NCI-H2227 treated with DMSO at 0.1 percent for 48 hours (cell line): ENCODE data around the gene ZNF235.
"Not testable (repeated sequence)": the region's sequence is repeated elsewhere in the genome, so short reads cannot be mapped to it uniquely, and the experiment has no call there.

Source experiments
- DNase-seq: peaks from one replicate; lab custom pipeline; 2025; lab: John Stamatoyannopoulos, UW

ZNF235 gene

DNA sequence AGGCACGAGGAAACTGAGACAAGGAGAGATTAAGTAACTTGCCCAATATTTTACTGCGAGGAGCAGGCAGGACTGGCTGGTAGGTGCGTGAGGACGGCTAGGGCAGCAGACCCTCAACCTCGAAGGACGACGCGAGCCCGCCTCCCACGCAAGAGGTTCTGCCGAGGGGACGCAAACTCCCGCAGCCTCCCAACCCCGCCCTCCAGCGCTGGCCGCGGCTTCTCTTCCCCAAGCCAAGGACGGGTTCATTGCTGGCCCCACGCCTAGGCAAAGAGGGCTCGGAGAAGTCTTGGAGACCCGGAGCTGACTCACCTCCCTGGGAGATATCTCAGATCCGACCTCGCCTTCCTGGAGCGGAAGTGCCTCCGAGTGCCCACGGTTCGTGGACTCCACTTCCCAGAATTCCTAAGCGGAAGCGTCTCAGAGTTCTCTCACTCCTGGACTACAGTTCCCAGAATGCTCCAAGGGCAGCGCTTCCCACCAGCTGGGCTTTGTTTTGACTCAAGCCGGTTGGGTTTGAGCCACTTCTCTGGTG is at the start of gene ZNF235:
ZNF235 (minus strand) TSS at position 367 of the 535 bp plus-strand sequence. CDS start 1,621 bp downstream, outside the sequence.
- peak; percentile 78 for DNase-seq

DNA sequence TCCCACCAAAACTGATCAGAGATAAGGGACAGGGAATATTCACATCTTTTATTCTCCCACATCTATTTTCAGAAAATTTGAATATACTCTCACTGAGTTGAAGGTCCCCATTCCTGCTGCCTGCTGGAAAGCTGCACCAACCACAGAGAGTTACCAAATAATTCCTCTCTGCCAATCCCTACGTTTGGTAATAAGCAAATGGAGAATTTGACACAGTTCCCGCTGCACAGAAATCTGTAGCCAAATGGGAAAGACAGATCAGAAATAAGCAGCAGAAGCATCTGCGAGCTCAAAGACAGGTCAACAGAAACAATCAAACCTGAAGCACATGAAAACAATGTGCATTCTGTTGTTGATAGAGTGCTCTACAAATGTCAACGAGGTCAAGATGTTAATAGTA is 41.7 kb upstream of the ZNF235 start:
- DNase-seq, result no peak

DNA sequence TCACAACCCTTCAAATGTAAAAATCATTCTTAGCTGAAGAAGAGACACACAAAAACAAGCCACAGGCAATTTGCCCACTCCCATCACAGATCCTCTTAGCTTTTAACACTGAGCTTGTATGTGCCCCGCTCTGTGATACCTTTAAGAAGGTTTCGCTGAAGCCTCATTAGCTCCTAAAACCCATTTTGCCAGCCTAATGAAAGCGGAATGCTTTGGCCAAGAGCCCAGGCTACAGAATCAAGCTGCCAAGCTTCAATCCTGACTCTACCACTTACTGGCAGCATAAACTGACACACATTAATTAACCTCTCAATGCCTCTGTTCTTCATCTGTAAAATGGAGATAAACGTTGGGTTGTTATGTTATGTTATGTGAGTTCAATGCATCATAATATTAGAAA is 41.1 kb upstream of the ZNF235 start:
- no peak for DNase-seq

DNA sequence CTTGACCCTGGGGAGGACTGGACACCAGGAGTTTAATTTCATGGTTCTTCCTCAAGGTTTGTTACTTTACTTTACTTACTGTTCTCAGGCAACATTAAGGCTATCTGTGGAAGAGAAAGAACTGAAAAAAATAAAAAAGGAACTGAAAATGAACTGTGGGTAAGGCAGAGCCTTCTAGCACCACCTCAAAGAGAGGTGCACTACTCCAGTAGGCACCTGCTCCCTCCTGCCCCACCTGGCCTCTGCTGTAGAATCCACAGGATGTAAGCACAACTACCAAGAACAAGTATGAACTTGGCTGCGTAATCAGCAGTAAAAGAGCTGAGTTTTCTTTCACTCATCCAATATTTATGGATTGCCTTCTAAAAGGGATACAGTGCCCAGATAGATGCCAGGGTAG is 39.4 kb upstream of the ZNF235 start:
- DNase-seq, result no peak

DNA sequence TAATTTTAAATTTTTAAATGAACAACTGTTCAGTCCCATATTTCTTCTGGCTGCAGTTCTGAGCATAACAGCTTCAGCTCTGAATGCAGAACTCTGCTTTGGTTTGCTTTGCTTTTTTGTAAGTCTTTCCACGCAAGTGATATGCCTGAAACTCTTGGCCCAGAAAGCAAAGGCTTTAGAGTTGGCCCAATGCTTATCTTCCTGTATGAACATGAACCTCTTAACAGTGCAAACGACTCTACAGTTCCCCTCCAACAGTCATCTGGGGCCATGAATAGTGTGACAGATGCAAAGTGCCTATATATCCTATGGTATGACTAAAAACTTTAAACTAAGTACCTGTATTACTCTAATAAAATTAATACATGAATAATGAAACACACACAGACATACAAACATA is 37.0 kb upstream of the ZNF235 start:
- no peak for DNase-seq

- DNase-seq, result not testable (repeated sequence)
These were observed 29.8 kb upstream of the ZNF235 start for GRCh38 chr19:44334639-44335038.

DNA sequence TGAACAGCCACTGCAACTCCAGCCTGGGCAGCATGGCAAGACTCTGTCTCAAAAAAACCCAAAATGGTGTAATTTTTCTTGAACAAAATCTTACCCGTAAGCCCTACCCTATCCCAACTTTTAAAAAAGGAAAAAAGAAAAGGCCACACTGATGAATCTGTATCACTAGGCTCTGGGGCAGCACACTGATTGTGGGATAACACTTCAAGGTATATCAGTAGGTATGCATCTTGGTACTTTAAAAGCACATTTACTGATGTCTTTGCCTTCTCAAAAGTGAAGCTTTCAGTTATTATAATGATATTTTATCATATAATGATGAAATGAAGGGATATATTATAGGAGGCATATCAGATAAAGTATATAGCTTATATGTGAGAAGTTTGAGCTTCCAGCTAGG is 27.3 kb upstream of the ZNF235 start:
- DNase-seq, result no peak

DNA sequence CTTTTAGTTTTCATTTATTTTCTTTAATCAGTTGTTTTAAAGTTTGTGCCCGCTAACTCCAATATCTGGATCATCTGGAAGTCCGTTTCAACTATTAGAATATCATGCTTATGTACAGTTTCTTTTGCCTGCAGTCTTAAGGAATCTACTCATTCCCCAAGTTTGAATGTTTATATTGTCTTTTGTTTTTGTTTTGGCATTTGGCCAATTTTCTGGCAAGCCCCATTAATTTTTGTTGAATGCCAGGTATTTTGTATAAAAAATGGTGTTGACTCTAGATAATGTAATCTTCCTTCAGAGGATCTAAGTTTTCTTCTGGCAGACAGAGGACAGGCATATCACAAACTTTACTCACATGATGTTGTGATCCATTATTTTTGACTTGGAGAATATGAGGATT is 11.1 kb upstream of the ZNF235 start:
- DNase-seq, result no peak

GRCh38 chr19:44313231-44313630 is 8.4 kb upstream of the ZNF235 start:
- no peak for DNase-seq

GRCh38 chr19:44308011-44308410 is 3.2 kb upstream of the ZNF235 start:
- no peak for DNase-seq

- no peak for DNase-seq
These were observed 1.5 kb upstream of the ZNF235 start for GRCh38 chr19:44306283-44306682.

- no peak for DNase-seq
These were observed 632 bp upstream of the ZNF235 start for GRCh38 chr19:44305457-44305856.

GRCh38 chr19:44303976-44304568 is 753 bp downstream of the ZNF235 start:
- DNase-seq, result no peak

DNA sequence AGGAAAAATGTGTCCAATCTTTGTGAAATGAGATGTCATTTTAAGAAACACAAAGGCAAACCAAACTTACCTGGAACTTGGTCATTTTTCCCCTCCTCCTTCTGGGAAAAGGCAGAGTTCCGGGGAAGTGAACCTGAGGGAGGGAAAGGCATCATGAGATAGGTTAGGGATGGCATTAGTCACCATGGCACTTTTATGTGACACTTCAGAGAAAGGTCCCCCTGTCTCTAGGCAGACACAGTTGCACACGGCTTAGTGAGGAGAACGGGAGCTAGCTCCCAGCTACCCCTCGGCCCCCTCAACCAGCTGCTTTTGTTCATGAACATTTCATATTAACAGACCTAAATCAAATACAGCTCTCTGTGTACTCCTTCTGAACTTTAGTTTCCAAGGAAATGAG is 1.5 kb downstream of the ZNF235 start:
- no peak for DNase-seq

DNA sequence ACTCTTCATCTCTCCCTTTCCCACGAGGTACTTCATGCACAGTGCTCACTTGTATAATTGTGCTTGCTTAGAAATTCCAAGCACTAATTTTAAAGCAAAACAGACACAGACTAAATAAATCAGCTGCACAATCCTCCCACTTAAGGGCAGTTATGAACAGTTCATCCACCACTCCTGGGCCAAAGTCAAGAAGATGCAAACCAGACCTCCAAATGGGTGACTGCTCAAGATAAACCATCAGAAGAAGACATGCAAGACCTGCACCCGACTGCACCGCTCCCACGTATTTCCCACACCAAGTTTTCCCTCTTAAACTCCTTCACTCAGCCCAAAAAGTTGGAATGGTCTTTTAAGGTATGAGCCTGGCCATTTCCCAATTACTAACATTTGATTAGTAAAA is 19.9 kb downstream of the ZNF235 start:
- DNase-seq, result no peak

- no peak for DNase-seq
These were observed 22.0 kb downstream of the ZNF235 start for GRCh38 chr19:44282846-44283245.

DNA sequence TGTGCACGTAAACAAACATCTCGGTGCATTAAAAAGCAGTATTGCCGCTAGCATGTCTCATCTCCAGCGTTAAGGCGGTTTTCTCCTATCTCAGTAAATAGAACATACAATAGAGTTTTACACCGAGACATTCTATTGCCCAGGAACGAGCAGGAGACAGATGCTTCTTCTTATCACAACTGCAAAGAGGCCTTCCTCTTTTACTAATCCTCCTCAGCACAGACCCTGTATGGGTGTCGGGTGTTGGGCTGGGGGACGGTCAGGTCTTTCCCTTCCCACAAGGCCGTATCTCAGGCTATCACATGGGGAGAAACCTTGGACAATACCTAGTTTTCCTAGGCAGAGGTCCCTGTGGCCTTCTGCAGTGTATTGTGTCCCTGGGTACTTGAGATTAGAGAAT is 23.9 kb downstream of the ZNF235 start:
- no peak for DNase-seq

- no peak for DNase-seq
These were observed 26.6 kb downstream of the ZNF235 start for GRCh38 chr19:44278181-44278690.

GRCh38 chr19:44277331-44277730 is 27.5 kb downstream of the ZNF235 start:
- DNase-seq, result no peak

- DNase-seq, result no peak
These were observed 44.0 kb downstream of the ZNF235 start for GRCh38 chr19:44260695-44261446.

DNA sequence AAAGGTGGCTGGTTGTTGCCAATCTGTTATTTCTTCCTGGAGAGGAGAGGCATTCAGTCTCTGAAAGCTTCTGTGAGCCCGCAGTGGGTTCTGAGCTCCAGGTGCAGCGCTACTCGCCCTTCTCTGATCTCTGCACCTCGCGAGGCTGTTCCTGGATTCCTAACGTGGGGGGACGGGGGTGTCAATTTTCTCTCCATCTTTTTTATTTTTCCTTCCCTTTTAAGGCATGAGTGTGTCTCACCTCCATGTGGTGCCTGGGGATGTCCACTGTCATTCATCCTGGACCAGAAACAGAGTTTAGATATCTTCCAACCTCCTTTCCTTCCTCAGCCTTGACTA is 44.5 kb downstream of the ZNF235 start:
- DNase-seq, result no peak

DNA sequence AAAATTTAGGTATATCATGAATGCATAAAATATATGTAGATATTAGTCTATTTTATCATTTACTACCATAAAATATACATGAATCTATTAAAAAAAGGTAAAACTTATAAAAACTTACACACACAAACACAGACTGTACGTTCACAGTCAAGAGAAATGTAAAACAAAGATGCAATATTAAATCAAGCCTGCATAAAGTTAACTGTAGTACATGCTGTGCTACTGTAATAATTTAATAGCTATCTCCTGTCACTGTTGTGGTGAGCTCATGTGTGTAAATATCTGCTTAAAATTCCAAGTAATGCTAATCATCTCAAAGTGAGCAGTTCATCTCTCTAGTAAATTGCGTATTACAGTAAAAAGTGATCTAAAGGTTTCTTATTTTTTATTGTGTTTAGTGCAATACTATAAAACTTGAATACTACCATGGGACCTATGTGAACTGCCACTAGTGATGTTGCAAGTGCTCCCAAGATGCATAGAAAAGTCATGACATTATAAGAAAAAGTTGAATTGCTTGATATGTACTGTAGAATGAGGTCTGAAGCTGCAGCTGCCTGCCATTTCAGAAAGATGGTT is 45.9 kb downstream of the ZNF235 start:
- no peak for DNase-seq

DNA sequence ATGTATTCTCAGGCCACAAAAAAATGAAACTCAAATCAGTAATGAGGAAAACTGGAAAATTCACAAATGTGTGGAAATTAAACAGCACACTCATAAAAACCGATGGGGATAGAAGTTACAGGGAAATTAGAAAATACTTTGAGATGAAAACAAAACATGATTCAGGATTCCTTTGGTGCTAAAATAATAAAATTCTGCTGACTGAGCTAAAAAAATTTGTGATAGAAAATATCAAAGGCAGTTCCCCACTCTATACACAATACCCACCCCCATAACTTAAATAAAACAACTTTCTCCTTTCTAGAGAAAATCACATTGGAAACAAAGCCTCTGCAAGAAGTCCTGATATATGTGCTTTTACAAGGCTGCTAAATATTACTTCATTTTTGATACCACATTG is 46.7 kb downstream of the ZNF235 start:
- DNase-seq, result no peak
